ENCODE data around the gene FOXK1. TPM values are rescaled to one million over a fixed set of nuclear protein-coding genes. Genes with fewer than 3 reads are reported as not detected.
A peak's percentile ranks its signal among the peaks of the same experiment; 100 is the strongest.

Gene FOXK1
- total RNA-seq, 1 experiment from 2014 or later, result 50.8 TPM

DNA sequence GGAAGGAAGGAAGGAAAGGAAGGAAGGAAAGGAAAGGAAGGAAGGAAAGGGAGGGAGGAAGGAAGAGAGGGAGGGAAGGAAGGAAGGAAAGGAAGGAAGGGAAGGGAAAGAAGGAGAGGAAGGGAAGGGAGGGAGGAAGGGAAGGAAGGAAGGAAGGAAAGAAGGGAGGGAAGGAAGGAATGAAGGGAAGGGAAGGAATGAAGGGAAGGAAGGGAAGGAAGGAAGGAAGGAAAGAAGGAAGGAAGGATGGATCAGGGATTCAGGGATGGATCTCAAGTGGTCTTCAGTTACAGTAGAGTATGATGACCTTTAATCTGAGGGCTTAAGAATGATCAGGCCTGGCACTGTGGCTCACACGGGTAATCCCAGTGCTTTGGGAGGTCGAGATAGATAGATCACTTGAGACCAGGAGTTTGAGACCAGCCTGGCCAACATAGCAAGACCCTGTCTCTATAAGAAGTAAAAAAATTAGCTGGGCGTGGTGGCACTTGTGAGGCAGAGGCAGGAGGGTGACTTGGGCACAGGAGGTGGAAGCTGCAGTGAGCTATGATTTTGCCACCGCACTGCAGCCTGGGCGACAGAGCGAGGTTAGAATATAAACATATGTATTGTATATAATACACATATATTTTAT lies 760 bp upstream of the FOXK1 start:
- no peaks in the 10 kb centered on the region for H3K27me3 Mint-ChIP-seq (ENCODE audit: insufficient read depth, unreplicated experiment)
- Histone ChIP-seq H3K9me3 (no peaks in the 10 kb centered on the region), H3K36me3 (ENCODE audit: control insufficient read depth, insufficient read depth, low read length) (no peaks in the 10 kb centered on the region), H3K27me3 (replicated peaks; ENCODE audit: control insufficient read depth, insufficient read depth, low read length) (no peaks in the 10 kb centered on the region), H3K4me3 (ENCODE audit: low read depth, low read length) (peak overlapping the region; percentile 58), H3K4me1 (peaks cover 6% of the 10 kb centered on the region; the same call in 1 of the 2 replicates)
- ChIA-PET POLR2A (interaction anchor here (0.8 to 2.1 kb wide), 2 partner anchors 40 to 41 kb away, joined by 3 to 8 read pairs; no protein-coding TSS in a partner anchor), CTCF (interaction anchor here (0.6 to 0.8 kb wide), 2 partner anchors 40 to 835 kb away, joined by 3 to 7 read pairs; no protein-coding TSS in a partner anchor)
- H3K27ac Mint-ChIP-seq (ENCODE audit: unreplicated experiment), result peak overlapping the region; percentile 85
- no peak for DNase-seq
- peak overlapping the region; percentile 81 for H3K4me3 Mint-ChIP-seq (ENCODE audit: unreplicated experiment)
- peaks cover 12% of the 10 kb centered on the region for H3K36me3 Mint-ChIP-seq (ENCODE audit: insufficient read depth, unreplicated experiment)
- peaks cover 18% of the 10 kb centered on the region for H3K4me1 Mint-ChIP-seq (ENCODE audit: low read depth, unreplicated experiment)
- no peaks in the 10 kb centered on the region for H3K9me3 Mint-ChIP-seq (ENCODE audit: unreplicated experiment)
- intact Hi-C loops (cut with micrococcal nuclease; ENCODE audit: unreplicated experiment), result loop anchor here (5.0 kb wide), 1 partner anchor 71 kb away; no protein-coding TSS in a partner anchor
- TF ChIP-seq, protein P1, sequence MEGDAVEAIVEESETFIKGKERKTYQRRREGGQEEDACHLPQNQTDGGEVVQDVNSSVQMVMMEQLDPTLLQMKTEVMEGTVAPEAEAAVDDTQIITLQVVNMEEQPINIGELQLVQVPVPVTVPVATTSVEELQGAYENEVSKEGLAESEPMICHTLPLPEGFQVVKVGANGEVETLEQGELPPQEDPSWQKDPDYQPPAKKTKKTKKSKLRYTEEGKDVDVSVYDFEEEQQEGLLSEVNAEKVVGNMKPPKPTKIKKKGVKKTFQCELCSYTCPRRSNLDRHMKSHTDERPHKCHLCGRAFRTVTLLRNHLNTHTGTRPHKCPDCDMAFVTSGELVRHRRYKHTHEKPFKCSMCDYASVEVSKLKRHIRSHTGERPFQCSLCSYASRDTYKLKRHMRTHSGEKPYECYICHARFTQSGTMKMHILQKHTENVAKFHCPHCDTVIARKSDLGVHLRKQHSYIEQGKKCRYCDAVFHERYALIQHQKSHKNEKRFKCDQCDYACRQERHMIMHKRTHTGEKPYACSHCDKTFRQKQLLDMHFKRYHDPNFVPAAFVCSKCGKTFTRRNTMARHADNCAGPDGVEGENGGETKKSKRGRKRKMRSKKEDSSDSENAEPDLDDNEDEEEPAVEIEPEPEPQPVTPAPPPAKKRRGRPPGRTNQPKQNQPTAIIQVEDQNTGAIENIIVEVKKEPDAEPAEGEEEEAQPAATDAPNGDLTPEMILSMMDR (IDR thresholded peaks at IDR 0.05; ENCODE audit: insufficient read depth in 1 of 2, low read depth in 1 of 2, low read length in 1 of 2, severe bottlenecking in 1 of 2, unreplicated experiment in 1 of 2), result no peak
- BruUV-seq (replicated peaks), result TSS peak; percentile 81

DNA sequence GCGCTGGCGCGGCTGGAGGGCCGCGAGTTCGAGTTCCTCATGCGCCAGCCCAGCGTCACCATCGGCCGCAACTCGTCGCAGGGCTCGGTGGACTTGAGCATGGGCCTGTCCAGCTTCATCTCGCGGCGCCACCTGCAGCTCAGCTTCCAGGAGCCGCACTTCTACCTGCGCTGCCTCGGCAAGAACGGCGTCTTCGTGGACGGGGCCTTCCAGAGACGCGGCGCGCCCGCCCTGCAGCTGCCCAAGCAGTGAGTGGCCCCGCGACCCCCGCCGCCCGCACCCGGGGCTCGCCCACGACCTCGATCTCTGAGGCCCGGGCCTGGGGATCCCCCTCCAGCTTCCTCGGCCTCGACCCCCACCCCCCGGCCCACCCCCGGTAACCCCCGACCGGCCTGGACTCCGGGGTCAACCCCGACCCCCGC lies 537 bp downstream of the FOXK1 start:
- Mint-ChIP-seq H3K9me3 (ENCODE audit: unreplicated experiment) (no peaks in the 10 kb centered on the region), H3K4me1 (ENCODE audit: low read depth, unreplicated experiment) (peaks cover 18% of the 10 kb centered on the region), H3K36me3 (ENCODE audit: insufficient read depth, unreplicated experiment) (peaks cover 19% of the 10 kb centered on the region), H3K27ac (ENCODE audit: unreplicated experiment) (peak overlapping the region; percentile 96), H3K4me3 (ENCODE audit: unreplicated experiment) (peak overlapping the region; percentile 94), H3K27me3 (ENCODE audit: insufficient read depth, unreplicated experiment) (no peaks in the 10 kb centered on the region)
- no peaks in the 10 kb centered on the region for H3K9me3 ChIP-seq
- H3K27me3 ChIP-seq (replicated peaks; ENCODE audit: control insufficient read depth, insufficient read depth, low read length), result no peaks in the 10 kb centered on the region
- peak overlapping the region; percentile 100 for H3K4me3 ChIP-seq (ENCODE audit: low read depth, low read length)
- peak; percentile 56 to 58 for DNase-seq
- ChIA-PET CTCF (interaction anchor here (1.1 kb wide), 1 partner anchor 41 kb away, joined by 7 read pairs; no protein-coding TSS in a partner anchor), POLR2A (interaction anchor here (2.1 kb wide), 1 partner anchor 41 kb away, joined by 8 read pairs; no protein-coding TSS in a partner anchor)
- BruUV-seq (replicated peaks), result no TSS peak
- intact Hi-C loops (cut with micrococcal nuclease; ENCODE audit: unreplicated experiment), result loop anchor here (1.0 to 5.0 kb wide), 2 partner anchors 41 to 70 kb away; no protein-coding TSS in a partner anchor
- H3K36me3 ChIP-seq (ENCODE audit: control insufficient read depth, insufficient read depth, low read length), result no peaks in the 10 kb centered on the region
- peaks cover 6% of the 10 kb centered on the region; the same call in 1 of the 2 replicates for H3K4me1 ChIP-seq
- TF ChIP-seq, protein P1 (IDR thresholded peaks at IDR 0.05; ENCODE audit: insufficient read depth in 1 of 2, low read depth in 1 of 2, low read length in 1 of 2, severe bottlenecking in 1 of 2, unreplicated experiment in 1 of 2), result peak in 1 of 2 experiments; percentile 18

DNA sequence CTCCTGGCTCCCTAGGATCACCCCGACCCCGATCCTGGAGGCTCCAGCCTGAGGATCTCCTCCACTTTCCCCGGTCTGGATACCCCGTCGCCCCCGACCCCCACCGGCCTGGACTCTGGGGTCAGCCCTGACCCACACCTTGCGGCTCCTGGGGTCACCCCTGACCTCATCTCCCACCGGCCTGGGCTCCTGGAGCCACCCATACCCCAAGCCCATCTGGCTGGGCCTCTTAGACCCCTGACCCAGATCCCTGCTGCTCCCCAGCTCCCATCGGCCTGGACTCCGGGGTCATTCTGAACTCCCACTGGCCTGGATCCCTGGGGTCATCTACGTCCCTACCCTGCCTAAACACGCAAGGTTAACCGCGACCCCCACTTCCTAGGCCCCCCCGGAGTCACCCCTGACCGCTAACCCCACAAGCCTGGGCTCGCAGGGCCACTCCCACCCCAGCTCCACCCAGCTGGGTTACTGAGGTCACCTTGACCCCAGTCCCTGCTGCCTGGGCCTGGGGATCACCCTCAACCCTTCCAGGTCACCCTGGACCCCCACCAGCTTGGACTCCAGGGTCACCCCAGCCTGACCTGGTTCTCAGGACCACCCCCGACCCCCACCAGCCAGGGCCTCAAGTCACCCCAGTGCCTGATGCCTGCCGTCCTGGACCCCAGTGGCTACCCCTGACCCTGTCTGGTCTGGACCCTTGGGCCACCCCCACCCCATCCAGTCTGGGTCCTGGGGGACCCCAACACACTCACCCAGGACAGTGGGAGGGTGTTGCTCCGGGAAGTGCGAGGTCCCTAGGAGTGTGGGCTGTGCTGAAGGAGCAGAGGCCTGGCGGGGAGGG lies 1.2 kb downstream of the FOXK1 start:
- peak overlapping the region; percentile 96 for H3K27ac Mint-ChIP-seq (ENCODE audit: unreplicated experiment)
- no peaks in the 10 kb centered on the region for H3K27me3 Mint-ChIP-seq (ENCODE audit: insufficient read depth, unreplicated experiment)
- no peaks in the 10 kb centered on the region for H3K9me3 Mint-ChIP-seq (ENCODE audit: unreplicated experiment)
- POLR2A ChIA-PET, result interaction anchor here (0.6 to 2.1 kb wide), 2 partner anchors 42 to 93 kb away, joined by 7 to 8 read pairs; no protein-coding TSS in a partner anchor
- peak; percentile 21 to 45 for DNase-seq
- CTCF ChIA-PET, result interaction anchor here (0.5 to 1.1 kb wide), 3 partner anchors 17 to 234 kb away, joined by 4 to 7 read pairs (median 4); no protein-coding TSS in a partner anchor
- no TSS peak for BruUV-seq (replicated peaks)
- peaks cover 24% of the 10 kb centered on the region for H3K36me3 Mint-ChIP-seq (ENCODE audit: insufficient read depth, unreplicated experiment)
- TF ChIP-seq, protein P1 (IDR thresholded peaks at IDR 0.05; ENCODE audit: insufficient read depth in 1 of 2, low read depth in 1 of 2, low read length in 1 of 2, severe bottlenecking in 1 of 2, unreplicated experiment in 1 of 2), result no peak
- Histone ChIP-seq H3K4me1 (peaks cover 6% of the 10 kb centered on the region; the same call in 1 of the 2 replicates), H3K4me3 (ENCODE audit: low read depth, low read length) (peak overlapping the region; percentile 100), H3K9me3 (no peaks in the 10 kb centered on the region), H3K36me3 (ENCODE audit: control insufficient read depth, insufficient read depth, low read length) (no peaks in the 10 kb centered on the region), H3K27me3 (replicated peaks; ENCODE audit: control insufficient read depth, insufficient read depth, low read length) (no peaks in the 10 kb centered on the region)
- peak overlapping the region; percentile 94 for H3K4me3 Mint-ChIP-seq (ENCODE audit: unreplicated experiment)
- peaks cover 18% of the 10 kb centered on the region for H3K4me1 Mint-ChIP-seq (ENCODE audit: low read depth, unreplicated experiment)
- intact Hi-C loops (cut with micrococcal nuclease; ENCODE audit: unreplicated experiment), result loop anchor here (5.0 kb wide), 1 partner anchor 69 kb away; no protein-coding TSS in a partner anchor

All from Caco-2 (cell line).